ENCODE data around the gene HSBP1L1. TPM values are rescaled to one million over a fixed set of nuclear protein-coding genes. Genes with fewer than 3 reads are reported as not detected.
A peak's percentile ranks its signal among the peaks of the same experiment; 100 is the strongest.

HSBP1L1 gene
- total RNA-seq, 1 experiment from 2014 or later, result 25.7 TPM

GRCh38 chr18:79932907-79933306 is 31.5 kb upstream of the HSBP1L1 start:
- H3K36me3 ChIP-seq (ENCODE audit: control insufficient read depth, insufficient read depth, low read length), result peaks cover 2% of the 10 kb centered on the region

GRCh38 chr18:79933765-79934164 is 30.7 kb upstream of the HSBP1L1 start:
- Histone ChIP-seq H3K4me1 (peaks cover 6% of the 10 kb centered on the region), H3K9me3 (no peaks in the 10 kb centered on the region), H3K27me3 (replicated peaks; ENCODE audit: control insufficient read depth, insufficient read depth, low read length) (no peaks in the 10 kb centered on the region), H3K36me3 (ENCODE audit: control insufficient read depth, insufficient read depth, low read length) (peaks cover 2% of the 10 kb centered on the region), H3K4me3 (ENCODE audit: low read depth, low read length) (no peak overlapping the region)
- ChIA-PET POLR2A (no interaction called here), CTCF (interaction anchor here (1.0 kb wide), 1 partner anchor 10 kb away, joined by 3 read pairs; no protein-coding TSS in a partner anchor)
- DNase-seq, result peak in 1 of 2 experiments; percentile 12
- Mint-ChIP-seq H3K27me3 (ENCODE audit: insufficient read depth, unreplicated experiment) (no peaks in the 10 kb centered on the region), H3K27ac (ENCODE audit: unreplicated experiment) (no peak overlapping the region), H3K4me1 (ENCODE audit: low read depth, unreplicated experiment) (peaks cover 7% of the 10 kb centered on the region), H3K36me3 (ENCODE audit: insufficient read depth, unreplicated experiment) (peaks cover 24% of the 10 kb centered on the region), H3K9me3 (ENCODE audit: unreplicated experiment) (peaks cover 7% of the 10 kb centered on the region), H3K4me3 (ENCODE audit: unreplicated experiment) (no peak overlapping the region)
- intact Hi-C loops (cut with micrococcal nuclease; ENCODE audit: unreplicated experiment), result loop anchor here (2.0 kb wide), 1 partner anchor 17 kb away; the partner anchor contains the start of gene SLC66A2
- TF ChIP-seq CTCF (IDR thresholded peaks at IDR 0.05; ENCODE audit: insufficient read depth in 1 of 2, low read depth in 1 of 2, low read length in 1 of 2, severe bottlenecking in 1 of 2, unreplicated experiment in 1 of 2), result peak in 1 of 2 experiments; percentile 5
- BruUV-seq (replicated peaks), result no TSS peak

More at GRCh38 chr18:79932907-79933306, 31.5 kb upstream of the HSBP1L1 start:
- intact Hi-C loops (cut with micrococcal nuclease; ENCODE audit: unreplicated experiment), result no loop called here
- BruUV-seq (replicated peaks), result no TSS peak
- Mint-ChIP-seq H3K4me3 (ENCODE audit: unreplicated experiment) (no peak overlapping the region), H3K36me3 (ENCODE audit: insufficient read depth, unreplicated experiment) (peaks cover 29% of the 10 kb centered on the region), H3K9me3 (ENCODE audit: unreplicated experiment) (peaks cover 7% of the 10 kb centered on the region), H3K27me3 (ENCODE audit: insufficient read depth, unreplicated experiment) (no peaks in the 10 kb centered on the region), H3K27ac (ENCODE audit: unreplicated experiment) (no peak overlapping the region), H3K4me1 (ENCODE audit: low read depth, unreplicated experiment) (peaks cover 7% of the 10 kb centered on the region)
- CTCF ChIA-PET, result no interaction called here
- DNase-seq, result no peak
- POLR2A ChIA-PET, result no interaction called here
- Histone ChIP-seq H3K4me3 (ENCODE audit: low read depth, low read length) (no peak overlapping the region), H3K9me3 (no peaks in the 10 kb centered on the region), H3K27me3 (replicated peaks; ENCODE audit: control insufficient read depth, insufficient read depth, low read length) (no peaks in the 10 kb centered on the region), H3K4me1 (peaks cover 6% of the 10 kb centered on the region)
- no peak for TF ChIP-seq CTCF (IDR thresholded peaks at IDR 0.05; ENCODE audit: insufficient read depth in 1 of 2, low read depth in 1 of 2, low read length in 1 of 2, severe bottlenecking in 1 of 2, unreplicated experiment in 1 of 2)

GRCh38 chr18:79934311-79935097 is 29.9 kb upstream of the HSBP1L1 start:
- Histone ChIP-seq H3K36me3 (ENCODE audit: control insufficient read depth, insufficient read depth, low read length) (no peaks in the 10 kb centered on the region), H3K27me3 (replicated peaks; ENCODE audit: control insufficient read depth, insufficient read depth, low read length) (no peaks in the 10 kb centered on the region), H3K9me3 (no peaks in the 10 kb centered on the region), H3K4me3 (ENCODE audit: low read depth, low read length) (no peak overlapping the region), H3K4me1 (peaks cover 6% of the 10 kb centered on the region)
- Mint-ChIP-seq H3K4me1 (ENCODE audit: low read depth, unreplicated experiment) (peaks cover 7% of the 10 kb centered on the region), H3K36me3 (ENCODE audit: insufficient read depth, unreplicated experiment) (peaks cover 17% of the 10 kb centered on the region), H3K27ac (ENCODE audit: unreplicated experiment) (peak overlapping the region; percentile 19), H3K27me3 (ENCODE audit: insufficient read depth, unreplicated experiment) (no peaks in the 10 kb centered on the region), H3K9me3 (ENCODE audit: unreplicated experiment) (no peaks in the 10 kb centered on the region), H3K4me3 (ENCODE audit: unreplicated experiment) (peak overlapping the region; percentile 14)
- BruUV-seq (replicated peaks), result no TSS peak
- intact Hi-C loops (cut with micrococcal nuclease; ENCODE audit: unreplicated experiment), result loop anchor here (2.0 kb wide), 1 partner anchor 16 kb away; the partner anchor contains the start of gene SLC66A2
- ChIA-PET POLR2A (no interaction called here), CTCF (interaction anchor here (0.9 to 1.0 kb wide), 2 partner anchors 9 to 100 kb away, joined by 3 to 4 read pairs; partner anchors contain the start of gene RBFA)
- peak; percentile 11 to 79 for TF ChIP-seq CTCF (IDR thresholded peaks at IDR 0.05; ENCODE audit: insufficient read depth in 1 of 2, low read depth in 1 of 2, low read length in 1 of 2, severe bottlenecking in 1 of 2, unreplicated experiment in 1 of 2)
- peak; percentile 86 to 89 for DNase-seq

All from Caco-2 (cell line).